ENCODE results near the gene FHL3. TPM values are rescaled to one million over a fixed set of nuclear protein-coding genes. Genes with fewer than 3 reads are reported as not detected.

Gene FHL3
- polyA plus RNA-seq, 1 of the 3 experiments (the other 2 are of a cell fraction), result 6.8 TPM

DNA sequence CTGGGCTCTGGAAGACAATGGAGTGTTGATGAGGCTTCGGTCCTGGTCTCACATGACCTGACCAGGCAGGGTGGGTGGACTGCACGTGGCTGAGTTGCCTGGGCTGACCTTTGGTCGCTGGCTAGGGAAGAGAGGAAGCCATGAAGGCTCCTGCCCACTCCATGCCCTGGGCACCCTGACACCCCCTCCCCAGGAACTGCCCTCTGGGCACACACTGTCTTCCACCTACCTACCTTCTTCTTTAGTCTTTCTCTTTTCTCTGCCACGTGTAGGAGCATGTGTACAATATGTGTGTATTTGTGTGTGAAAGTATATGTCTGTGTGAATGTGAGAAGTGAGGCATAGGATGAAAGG lies 26.2 kb upstream of the FHL3 start:
- CTCF ChIA-PET, result interaction anchor here (1.4 kb wide), 1 partner anchor 12 kb away, joined by 4 read pairs; no protein-coding TSS in a partner anchor
- 65% methylated on average over 4 of the region's 4 CpGs for WGBS (ENCODE audit: low lambda C conversion rate)
- H3K79me2 ChIP-seq (ENCODE audit: insufficient read depth), result no peaks in the 10 kb centered on the region
- POLR2A ChIA-PET, result no interaction called here
- H3K9me2 ChIP-seq, result no peaks in the 10 kb centered on the region
- no peak overlapping the region for H3K9ac ChIP-seq
- TF ChIP-seq RAD21 (IDR thresholded peaks at IDR 0.05; ENCODE audit: low read length) (no peak), FOSL2 (IDR thresholded peaks at IDR 0.05; ENCODE audit: borderline replicate concordance, low read depth) (no peak), POLR2AphosphoS5 (IDR thresholded peaks at IDR 0.05; ENCODE audit: low read depth, low read length) (no peak), RFX5 (IDR thresholded peaks at IDR 0.05; ENCODE audit: low read length) (no peak), TAF1 (IDR thresholded peaks at IDR 0.05; ENCODE audit: borderline replicate concordance, low read depth, low read length) (no peak), GABPA (IDR thresholded peaks at IDR 0.05; ENCODE audit: low read depth) (no peak), TEAD4 (IDR thresholded peaks at IDR 0.05; ENCODE audit: borderline replicate concordance, insufficient read depth) (no peak), SIN3A (IDR thresholded peaks at IDR 0.05; ENCODE audit: borderline replicate concordance, low read depth, low read length) (no peak), NRF1 (IDR thresholded peaks at IDR 0.05; ENCODE audit: low read depth, low read length) (no peak), RCOR1 (IDR thresholded peaks at IDR 0.05; ENCODE audit: low read length) (no peak), TCF12 (IDR thresholded peaks at IDR 0.05) (no peak), CHD2 (IDR thresholded peaks at IDR 0.05; ENCODE audit: low read length, partially characterized antibody) (no peak), EZH2phosphoT487 (IDR thresholded peaks at IDR 0.05; ENCODE audit: borderline replicate concordance, low read depth) (no peak), MXI1 (IDR thresholded peaks at IDR 0.05; ENCODE audit: low read depth, low read length) (no peak), GATA2 (CRISPR knock-in tag; IDR thresholded peaks at IDR 0.05) (no peak), SMC3 (IDR thresholded peaks at IDR 0.05; ENCODE audit: low read depth, low read length) (no peak), ELF1 (IDR thresholded peaks at IDR 0.05) (no peak)
- TF ChIP-seq, protein P1, sequence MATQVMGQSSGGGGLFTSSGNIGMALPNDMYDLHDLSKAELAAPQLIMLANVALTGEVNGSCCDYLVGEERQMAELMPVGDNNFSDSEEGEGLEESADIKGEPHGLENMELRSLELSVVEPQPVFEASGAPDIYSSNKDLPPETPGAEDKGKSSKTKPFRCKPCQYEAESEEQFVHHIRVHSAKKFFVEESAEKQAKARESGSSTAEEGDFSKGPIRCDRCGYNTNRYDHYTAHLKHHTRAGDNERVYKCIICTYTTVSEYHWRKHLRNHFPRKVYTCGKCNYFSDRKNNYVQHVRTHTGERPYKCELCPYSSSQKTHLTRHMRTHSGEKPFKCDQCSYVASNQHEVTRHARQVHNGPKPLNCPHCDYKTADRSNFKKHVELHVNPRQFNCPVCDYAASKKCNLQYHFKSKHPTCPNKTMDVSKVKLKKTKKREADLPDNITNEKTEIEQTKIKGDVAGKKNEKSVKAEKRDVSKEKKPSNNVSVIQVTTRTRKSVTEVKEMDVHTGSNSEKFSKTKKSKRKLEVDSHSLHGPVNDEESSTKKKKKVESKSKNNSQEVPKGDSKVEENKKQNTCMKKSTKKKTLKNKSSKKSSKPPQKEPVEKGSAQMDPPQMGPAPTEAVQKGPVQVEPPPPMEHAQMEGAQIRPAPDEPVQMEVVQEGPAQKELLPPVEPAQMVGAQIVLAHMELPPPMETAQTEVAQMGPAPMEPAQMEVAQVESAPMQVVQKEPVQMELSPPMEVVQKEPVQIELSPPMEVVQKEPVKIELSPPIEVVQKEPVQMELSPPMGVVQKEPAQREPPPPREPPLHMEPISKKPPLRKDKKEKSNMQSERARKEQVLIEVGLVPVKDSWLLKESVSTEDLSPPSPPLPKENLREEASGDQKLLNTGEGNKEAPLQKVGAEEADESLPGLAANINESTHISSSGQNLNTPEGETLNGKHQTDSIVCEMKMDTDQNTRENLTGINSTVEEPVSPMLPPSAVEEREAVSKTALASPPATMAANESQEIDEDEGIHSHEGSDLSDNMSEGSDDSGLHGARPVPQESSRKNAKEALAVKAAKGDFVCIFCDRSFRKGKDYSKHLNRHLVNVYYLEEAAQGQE (IDR thresholded peaks at IDR 0.05; ENCODE audit: low read depth, low read length), result no peak
- TF ChIP-seq, protein P2, sequence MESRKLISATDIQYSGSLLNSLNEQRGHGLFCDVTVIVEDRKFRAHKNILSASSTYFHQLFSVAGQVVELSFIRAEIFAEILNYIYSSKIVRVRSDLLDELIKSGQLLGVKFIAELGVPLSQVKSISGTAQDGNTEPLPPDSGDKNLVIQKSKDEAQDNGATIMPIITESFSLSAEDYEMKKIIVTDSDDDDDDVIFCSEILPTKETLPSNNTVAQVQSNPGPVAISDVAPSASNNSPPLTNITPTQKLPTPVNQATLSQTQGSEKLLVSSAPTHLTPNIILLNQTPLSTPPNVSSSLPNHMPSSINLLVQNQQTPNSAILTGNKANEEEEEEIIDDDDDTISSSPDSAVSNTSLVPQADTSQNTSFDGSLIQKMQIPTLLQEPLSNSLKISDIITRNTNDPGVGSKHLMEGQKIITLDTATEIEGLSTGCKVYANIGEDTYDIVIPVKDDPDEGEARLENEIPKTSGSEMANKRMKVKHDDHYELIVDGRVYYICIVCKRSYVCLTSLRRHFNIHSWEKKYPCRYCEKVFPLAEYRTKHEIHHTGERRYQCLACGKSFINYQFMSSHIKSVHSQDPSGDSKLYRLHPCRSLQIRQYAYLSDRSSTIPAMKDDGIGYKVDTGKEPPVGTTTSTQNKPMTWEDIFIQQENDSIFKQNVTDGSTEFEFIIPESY (IDR thresholded peaks at IDR 0.05; ENCODE audit: borderline replicate concordance, low read depth), result no peak
- TF ChIP-seq, protein P3, sequence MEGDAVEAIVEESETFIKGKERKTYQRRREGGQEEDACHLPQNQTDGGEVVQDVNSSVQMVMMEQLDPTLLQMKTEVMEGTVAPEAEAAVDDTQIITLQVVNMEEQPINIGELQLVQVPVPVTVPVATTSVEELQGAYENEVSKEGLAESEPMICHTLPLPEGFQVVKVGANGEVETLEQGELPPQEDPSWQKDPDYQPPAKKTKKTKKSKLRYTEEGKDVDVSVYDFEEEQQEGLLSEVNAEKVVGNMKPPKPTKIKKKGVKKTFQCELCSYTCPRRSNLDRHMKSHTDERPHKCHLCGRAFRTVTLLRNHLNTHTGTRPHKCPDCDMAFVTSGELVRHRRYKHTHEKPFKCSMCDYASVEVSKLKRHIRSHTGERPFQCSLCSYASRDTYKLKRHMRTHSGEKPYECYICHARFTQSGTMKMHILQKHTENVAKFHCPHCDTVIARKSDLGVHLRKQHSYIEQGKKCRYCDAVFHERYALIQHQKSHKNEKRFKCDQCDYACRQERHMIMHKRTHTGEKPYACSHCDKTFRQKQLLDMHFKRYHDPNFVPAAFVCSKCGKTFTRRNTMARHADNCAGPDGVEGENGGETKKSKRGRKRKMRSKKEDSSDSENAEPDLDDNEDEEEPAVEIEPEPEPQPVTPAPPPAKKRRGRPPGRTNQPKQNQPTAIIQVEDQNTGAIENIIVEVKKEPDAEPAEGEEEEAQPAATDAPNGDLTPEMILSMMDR (IDR thresholded peaks at IDR 0.05), result no peak
- no peak overlapping the region for H3K4me2 ChIP-seq
- H3K9me3 ChIP-seq, result no peaks in the 10 kb centered on the region
- no peak overlapping the region for H3K27ac ChIP-seq (ENCODE audit: low read depth in 2 of 2, low read length in 1 of 2)
- H3K27me3 ChIP-seq (ENCODE audit: insufficient read depth), result no peaks in the 10 kb centered on the region
- DNase-seq, result no peak
- H3K36me3 ChIP-seq (replicated peaks in 1 of 2; ENCODE audit: control insufficient read depth in 1 of 2, insufficient read depth in 2 of 2, low read length in 1 of 2), result no peaks in the 10 kb centered on the region
- no peak overlapping the region for H2AFZ ChIP-seq (ENCODE audit: low read depth)
- no peaks in the 10 kb centered on the region for H4K20me1 ChIP-seq (ENCODE audit: insufficient read depth)
- H3K4me3 ChIP-seq (ENCODE audit: low read depth in 2 of 2, low read length in 1 of 2), result no peak overlapping the region
- peaks cover 10% of the 10 kb centered on the region for H3F3A ChIP-seq (replicated peaks; ENCODE audit: insufficient read depth)
- peaks cover 31 to 34% of the 10 kb centered on the region in 2 experiments; a peak in 3 of 4 replicates for H3K4me1 ChIP-seq (ENCODE audit: control insufficient read depth in 1 of 2, insufficient read depth in 2 of 2, low read depth in 1 of 2, low read length in 1 of 2)
